Inflammatory macrophage treated with lipopolysaccharide for 4 hours (primary cell): ENCODE data around the gene TMEM86B.
"Not testable (repeated sequence)": the region's sequence is repeated elsewhere in the genome, so short reads cannot be mapped to it uniquely, and the experiment has no call there.

Source experiments
- DNase-seq: peaks from one replicate; pipeline ENCODE4 v3.0.0-alpha.2; 2020

The TMEM86B gene

DNA sequence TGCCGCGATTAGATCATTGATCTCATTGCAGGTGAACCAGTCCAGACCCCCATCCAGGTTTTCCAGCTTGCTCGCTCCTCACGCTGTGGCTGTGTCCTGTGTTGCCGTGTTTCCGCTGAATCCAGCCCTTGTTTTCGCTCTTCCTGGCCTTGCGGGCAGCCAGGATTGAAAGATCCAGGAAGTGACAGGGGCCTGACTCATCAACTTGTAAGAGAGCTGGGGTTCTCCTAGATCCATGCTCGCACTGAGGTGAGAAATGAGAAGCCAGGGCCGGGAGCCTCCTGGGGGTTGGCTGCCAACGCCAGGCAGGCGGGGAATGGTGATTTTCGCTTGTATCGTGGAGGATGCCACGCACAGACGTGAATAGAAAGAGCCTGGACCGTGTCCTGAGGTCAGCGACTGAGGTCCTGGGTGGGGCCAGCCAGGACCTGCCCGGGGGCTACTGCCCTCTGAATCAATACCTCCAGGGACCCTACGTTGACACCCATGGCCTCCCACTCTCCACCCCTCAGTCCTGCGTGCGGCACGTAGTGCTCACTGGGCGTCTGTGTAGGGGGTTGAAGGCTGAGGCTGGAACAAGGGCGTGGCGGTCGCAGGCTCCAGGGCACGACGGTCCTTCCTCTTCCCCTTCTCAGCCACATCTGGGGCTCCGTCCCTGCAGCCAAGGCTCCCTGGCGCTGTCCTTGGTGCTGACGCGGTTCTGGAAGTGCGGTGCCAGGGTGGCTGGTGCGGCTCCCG is 11.9 kb downstream of the TMEM86B start:
- peak; percentile 95 for DNase-seq

DNA sequence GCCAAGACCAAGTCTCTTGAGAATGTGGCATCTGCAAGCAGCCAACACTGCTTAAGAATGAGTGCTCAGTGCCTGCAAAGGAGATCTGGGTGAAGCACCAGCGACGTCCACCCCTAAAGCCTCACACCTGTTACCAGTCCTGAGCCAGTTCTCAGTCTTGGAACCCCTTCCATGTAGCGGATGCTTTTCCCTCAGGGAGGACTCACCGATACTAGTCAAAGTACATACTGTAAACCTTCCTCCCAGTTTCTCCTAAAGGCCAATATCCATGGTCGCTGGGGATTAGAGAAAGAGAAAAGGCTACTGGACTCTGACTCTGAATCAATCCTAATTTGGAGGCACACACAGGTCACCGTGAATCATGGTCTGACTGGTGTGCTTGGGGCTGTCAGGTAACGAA is 15.0 kb downstream of the TMEM86B start:
- no peak for DNase-seq

- DNase-seq, result peak; percentile 61
These were observed 16.1 kb downstream of the TMEM86B start for GRCh38 chr19:55212447-55212846.

DNA sequence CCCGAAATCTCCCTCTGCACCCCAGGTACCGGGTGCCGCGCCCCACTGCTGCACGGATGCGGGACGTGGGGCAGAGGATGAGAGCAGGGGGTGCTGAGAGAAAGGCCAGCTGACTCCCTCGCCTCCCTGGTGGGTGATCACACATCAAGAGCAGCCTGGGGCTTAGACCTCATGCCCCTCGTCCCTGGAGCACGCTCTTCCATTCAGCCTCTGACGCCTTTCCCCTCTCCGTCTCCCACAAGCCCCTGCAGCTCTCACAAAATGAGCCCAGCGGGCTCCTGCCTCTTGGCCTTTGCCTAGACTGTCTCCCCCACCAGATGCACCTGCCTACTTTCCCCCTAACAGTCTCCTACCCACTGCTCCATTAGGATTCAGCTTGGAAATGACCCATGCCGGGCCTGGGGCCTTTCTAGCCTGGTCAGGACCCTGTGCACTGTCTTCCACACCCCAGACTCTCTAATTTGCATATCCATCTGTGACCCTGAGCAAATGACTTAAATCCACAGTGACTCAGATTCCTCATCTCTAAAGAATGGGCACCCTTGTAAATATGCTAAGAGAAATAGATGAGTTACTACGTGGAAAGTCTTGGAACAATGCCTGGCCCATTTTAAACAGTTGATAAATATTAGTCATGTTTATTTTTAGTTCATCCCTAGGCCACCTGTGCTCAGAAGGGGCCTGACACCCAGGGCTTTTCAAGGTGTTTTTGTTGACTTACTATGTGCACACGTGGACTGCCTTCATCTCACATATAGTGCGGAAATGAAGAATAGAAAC is 18.7 kb downstream of the TMEM86B start:
- DNase-seq, result no peak

- no peak for DNase-seq
These were observed 19.5 kb downstream of the TMEM86B start, which contains the start of gene PTPRH for GRCh38 chr19:55208880-55209692. Gene PTPRH (minus strand): TSS chr19:55209501. CDS start chr19:55209433, 68 bp downstream.

GRCh38 chr19:55206664-55207500 is 21.7 kb downstream of the TMEM86B start:
- DNase-seq, result peak; percentile 81

GRCh38 chr19:55202199-55202598 is 26.4 kb downstream of the TMEM86B start:
- not testable (repeated sequence) for DNase-seq

DNA sequence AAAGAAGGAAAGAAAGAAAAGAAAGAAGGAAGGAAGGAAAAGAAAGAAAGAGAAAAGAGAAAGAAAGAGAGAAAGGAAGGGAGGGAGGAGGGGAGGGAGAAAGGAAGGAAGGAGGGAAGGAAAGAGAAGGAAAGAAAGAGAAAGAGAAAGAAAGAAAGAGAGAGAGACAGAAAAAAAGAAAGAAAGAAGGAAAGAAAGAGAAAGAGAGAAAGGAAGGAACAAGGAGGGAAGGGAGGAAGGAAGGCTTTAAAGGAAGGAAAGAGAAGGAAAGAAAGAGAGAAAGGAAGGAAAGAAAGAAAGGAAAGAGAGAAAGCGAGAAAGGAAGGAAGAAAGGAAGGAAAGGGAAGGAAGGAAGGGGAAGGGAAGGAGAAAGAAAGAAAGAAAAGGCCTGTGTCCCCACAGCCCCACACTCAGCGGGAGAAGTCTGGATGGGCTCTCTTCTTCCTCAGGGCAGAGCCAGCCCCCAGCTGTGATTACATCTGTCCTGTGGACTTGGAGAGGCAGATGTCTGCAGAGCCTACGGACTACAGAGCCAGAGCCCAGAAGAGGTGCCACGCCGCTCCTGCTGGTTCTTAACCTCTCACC is 28.9 kb downstream of the TMEM86B start:
- no peak for DNase-seq

DNA sequence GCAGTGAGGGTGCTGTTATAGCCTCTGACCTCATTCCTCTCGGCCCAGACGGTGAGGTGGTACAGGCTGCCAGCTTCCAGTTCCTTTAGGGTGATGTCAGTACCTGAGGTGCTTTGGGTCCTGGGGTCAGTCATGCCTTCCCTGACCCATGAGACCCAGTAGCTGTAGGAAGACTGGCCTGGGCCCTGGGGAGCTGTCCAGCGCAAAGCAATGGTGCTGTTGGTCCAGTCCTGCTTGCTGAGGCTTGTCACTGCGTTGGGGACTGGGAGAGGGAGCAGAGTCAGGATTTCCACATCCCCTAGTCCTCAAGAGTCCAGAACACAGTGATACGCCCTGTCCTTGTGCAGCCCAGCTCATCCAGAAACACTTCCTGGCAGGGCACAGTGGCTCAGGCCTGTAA is 29.9 kb downstream of the TMEM86B start:
- DNase-seq, result no peak

GRCh38 chr19:55197528-55197927 is 31.0 kb downstream of the TMEM86B start:
- DNase-seq, result no peak

DNA sequence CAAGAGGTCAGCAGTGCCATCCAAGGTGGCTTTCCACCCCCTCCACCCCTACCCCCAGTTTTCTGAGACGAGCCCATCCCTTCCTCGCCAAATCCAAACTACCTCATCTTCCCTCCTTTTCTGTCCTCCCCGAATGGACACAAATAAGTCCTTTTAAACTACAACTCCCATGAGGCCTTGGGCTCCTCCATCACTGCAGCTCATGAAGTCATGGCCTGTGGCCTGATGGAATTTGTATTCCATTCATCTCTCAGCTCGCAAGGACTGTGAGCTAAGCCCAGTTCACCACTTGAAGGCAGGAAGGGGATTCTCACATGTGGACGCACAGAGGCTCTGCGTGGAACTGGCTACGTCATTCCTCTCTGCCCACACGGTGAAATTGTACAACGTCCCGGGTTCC is 31.8 kb downstream of the TMEM86B start:
- no peak for DNase-seq

DNA sequence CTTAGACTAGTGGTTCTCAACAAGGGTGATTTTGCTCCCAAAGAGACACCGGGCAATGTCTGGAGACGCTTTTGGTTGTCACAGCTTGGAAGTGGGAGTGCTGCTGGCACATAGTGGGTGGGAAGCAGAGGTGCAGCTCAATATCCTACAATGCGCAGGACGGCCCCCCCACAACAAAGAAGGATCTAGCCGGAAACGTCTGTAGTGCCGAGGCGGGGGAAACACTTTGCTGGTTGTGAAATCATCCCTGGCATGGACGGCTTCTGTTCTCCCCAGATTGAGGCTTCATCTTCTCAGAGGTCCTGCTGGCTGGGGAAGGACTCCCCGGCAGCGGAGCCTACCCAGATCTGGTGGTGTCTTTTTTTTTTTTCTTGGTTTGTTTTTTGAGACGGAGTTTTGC is 35.1 kb downstream of the TMEM86B start:
- no peak for DNase-seq

GRCh38 chr19:55189403-55189835 is 39.1 kb downstream of the TMEM86B start:
- peak; percentile 59 for DNase-seq

GRCh38 chr19:55188625-55189024 is 39.9 kb downstream of the TMEM86B start:
- DNase-seq, result no peak

- no peak for DNase-seq
These were observed 42.5 kb downstream of the TMEM86B start for GRCh38 chr19:55186080-55186479.

- DNase-seq, result no peak
These were observed 46.8 kb downstream of the TMEM86B start for GRCh38 chr19:55181740-55182139.

DNA sequence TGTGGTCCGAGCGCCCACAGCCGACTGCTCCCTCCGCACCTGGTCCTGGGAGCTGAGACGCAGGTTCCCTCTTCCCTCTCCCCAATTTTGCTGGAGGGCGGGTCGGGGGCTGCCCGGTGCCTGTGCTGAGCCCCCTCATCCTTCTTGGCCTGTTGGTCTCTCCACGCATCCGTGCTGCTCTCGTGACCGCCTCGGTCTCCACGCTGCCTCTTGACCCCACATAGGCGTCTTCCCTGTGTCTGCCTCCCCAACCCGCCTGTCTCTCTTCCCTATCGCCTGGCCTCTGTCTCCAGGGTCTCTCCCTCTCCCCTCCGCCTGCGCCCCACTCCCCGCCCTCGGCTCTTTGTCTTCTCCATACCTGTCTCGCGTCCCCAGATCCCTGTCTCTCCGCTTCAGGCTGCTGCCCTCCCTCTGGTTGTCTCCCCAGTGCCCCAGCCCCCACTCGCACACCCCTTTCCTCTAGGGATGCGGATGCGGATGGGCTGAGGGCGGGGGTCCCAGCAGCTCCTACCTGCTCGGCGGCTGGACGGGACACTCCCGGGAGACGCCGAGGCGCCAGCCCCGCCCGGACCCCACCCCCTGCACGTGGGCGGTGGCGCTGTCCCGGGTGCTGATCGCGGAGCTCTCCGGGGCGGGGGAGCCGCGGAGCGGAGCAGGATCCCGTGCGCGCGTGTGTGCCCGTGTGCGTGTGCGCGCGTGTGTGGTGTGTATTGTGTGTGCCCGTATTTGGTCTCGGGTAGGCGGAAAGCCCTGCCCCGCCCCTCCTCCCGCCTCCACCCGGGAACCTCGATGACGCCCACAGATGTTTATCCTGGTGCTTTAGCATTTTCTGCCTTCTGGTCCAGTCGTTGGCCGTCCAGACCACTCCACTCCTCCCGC is 48.7 kb downstream of the TMEM86B start, which contains the start of gene SYT5:
Gene SYT5, minus strand, starts transcription at position 684 of the 879 bp plus-strand sequence. CDS start 1,248 bp downstream, outside the sequence.
- peak; percentile 13 for DNase-seq

DNA sequence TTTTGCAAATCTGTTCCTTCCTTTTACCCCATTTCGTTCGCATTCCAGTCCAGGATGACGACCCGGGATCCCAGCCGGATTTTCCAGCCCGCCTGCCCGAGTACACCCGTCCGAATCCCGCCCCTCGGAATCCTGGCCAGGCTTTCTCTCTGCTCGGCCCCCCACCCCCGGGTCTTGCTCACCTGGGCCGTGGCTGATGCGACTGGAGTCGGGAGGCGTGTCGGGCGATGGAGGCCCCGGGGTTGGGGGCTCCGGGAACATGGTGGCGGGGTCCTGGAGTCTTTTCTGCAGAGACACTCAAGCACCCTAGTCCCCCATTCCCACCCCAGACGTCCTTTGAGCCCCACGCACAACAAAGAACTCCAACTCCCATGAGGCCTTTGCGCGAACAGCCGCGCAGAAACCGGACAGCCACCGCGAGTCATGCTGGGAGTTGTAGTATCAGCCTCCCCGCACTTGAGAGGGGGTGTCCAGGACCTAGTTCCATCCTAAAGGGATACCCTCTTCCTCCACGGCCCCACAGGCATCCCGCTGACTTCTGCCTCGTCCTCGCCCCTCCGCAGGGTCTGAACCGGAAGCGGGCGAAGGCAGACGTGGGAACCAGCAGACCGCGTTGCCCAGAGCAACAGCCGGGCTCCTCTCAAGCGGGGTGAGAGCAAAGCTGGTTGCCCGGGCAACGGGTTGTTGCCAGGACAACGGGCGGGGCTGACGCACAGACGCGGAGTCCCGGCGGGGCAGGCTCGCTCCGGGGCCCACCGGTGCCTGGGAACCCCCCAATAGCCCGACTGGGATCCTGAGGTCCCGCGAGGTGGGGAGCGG is 49.6 kb downstream of the TMEM86B start:
- DNase-seq, result peak; percentile 49
